HL-60 (cell line): ENCODE results near the gene CHSY1.

ENCODE experiments used
- CTCF ChIP-seq: IDR thresholded peaks from one replicate; pipeline ENCODE4 v1.5.1; 2011; ENCODE audit warnings: low read length, control low read depth, inconsistent platforms; ENCODE audit not compliant: insufficient read depth
- GABPA ChIP-seq: IDR thresholded peaks from 2 replicates; pipeline ENCODE4 v1.6.1; 2012; ENCODE audit warnings: low read depth
- TF ChIP-seq, protein P1 (sequence below): IDR thresholded peaks from 2 replicates; pipeline ENCODE4 v1.6.1; 2012; ENCODE audit warnings: low read depth; ENCODE audit not compliant: insufficient replicate concordance

DNA sequence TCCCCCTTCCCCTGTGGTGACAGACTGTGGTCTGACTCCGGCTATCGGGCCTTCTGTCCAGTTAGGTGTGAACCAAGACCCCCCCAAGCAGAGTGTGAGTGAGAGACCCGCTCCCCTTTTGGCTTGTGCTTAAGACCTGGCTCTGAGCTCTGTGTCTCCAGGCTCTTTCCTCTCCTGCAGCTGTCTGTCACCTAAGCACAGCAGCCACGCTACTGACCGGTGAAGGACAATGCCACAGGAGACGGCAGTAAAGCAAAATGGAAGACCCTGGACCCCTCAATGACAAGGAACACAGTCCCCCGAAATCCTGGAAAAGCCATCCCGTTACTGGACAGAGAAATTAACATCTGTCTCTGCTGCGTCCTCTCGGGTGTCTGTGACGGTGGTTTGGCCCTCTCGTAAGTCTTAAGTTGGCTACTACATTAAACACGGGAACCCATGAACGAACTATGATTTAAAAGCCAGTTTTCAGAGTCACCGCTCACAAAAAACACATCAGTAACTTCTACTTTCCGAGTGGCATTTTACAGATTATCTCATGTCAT is 53.7 kb downstream of the CHSY1 start:
- TF ChIP-seq GABPA (no peak), CTCF (no peak)
- TF ChIP-seq, protein P1, sequence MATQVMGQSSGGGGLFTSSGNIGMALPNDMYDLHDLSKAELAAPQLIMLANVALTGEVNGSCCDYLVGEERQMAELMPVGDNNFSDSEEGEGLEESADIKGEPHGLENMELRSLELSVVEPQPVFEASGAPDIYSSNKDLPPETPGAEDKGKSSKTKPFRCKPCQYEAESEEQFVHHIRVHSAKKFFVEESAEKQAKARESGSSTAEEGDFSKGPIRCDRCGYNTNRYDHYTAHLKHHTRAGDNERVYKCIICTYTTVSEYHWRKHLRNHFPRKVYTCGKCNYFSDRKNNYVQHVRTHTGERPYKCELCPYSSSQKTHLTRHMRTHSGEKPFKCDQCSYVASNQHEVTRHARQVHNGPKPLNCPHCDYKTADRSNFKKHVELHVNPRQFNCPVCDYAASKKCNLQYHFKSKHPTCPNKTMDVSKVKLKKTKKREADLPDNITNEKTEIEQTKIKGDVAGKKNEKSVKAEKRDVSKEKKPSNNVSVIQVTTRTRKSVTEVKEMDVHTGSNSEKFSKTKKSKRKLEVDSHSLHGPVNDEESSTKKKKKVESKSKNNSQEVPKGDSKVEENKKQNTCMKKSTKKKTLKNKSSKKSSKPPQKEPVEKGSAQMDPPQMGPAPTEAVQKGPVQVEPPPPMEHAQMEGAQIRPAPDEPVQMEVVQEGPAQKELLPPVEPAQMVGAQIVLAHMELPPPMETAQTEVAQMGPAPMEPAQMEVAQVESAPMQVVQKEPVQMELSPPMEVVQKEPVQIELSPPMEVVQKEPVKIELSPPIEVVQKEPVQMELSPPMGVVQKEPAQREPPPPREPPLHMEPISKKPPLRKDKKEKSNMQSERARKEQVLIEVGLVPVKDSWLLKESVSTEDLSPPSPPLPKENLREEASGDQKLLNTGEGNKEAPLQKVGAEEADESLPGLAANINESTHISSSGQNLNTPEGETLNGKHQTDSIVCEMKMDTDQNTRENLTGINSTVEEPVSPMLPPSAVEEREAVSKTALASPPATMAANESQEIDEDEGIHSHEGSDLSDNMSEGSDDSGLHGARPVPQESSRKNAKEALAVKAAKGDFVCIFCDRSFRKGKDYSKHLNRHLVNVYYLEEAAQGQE = no peak
